ENCODE data around the gene PRUNE1. TPM values are rescaled to one million over a fixed set of nuclear protein-coding genes. Genes with fewer than 3 reads are reported as not detected.

The PRUNE1 gene
- total and polyA plus RNA-seq, 3 experiments from 2014 or later, result 14.6 to 49.4 (median 16.8) TPM

GRCh38 chr1:151058692-151059091 lies 50.4 kb downstream of the PRUNE1 start:
- Histone ChIP-seq H3K4me1 (ENCODE audit: insufficient read depth, low read length) (peaks cover 23% of the 10 kb centered on the region), H3K27me3 (ENCODE audit: insufficient read depth, low read length, poor library complexity, severe bottlenecking) (no peaks in the 10 kb centered on the region), H3K36me3 (ENCODE audit: insufficient read depth, low read length) (peaks cover 30% of the 10 kb centered on the region), H3K4me3 (ENCODE audit: low read length) (peak overlapping the region; percentile 92), H3K27ac (ENCODE audit: low read depth, low read length) (peak overlapping the region; percentile 98), H3K9me3 (ENCODE audit: low read length) (no peaks in the 10 kb centered on the region)
- Mint-ChIP-seq H3K27me3 (no peaks in the 10 kb centered on the region), H3K4me1 (peaks cover 51 to 65% (median 62%) of the 10 kb centered on the region in 3 donors), H3K4me3 (peak overlapping the region; percentile 95 to 100 (median 99)), H3K27ac (peak overlapping the region; percentile 94 to 99 (median 98)), H3K36me3 (peaks cover 25 to 59% (median 27%) of the 10 kb centered on the region in 3 donors), H3K9me3 (no peaks in the 10 kb centered on the region)
- ChIA-PET POLR2A (interaction anchor here (0.6 to 8.1 kb wide), 6 partner anchors 10 to 98 kb away, joined by 3 to 88 read pairs (median 5); partner anchors contain the start of genes C1orf56 and TNFAIP8L2), CTCF (interaction anchor here (0.7 to 9.5 kb wide), 14 partner anchors 7 to 98 kb away, joined by 3 to 94 read pairs (median 6); partner anchors contain the start of genes BNIPL, C1orf56, GABPB2 and MINDY1)
- peak in 1 of 5 donors; percentile 20 for DNase-seq

- CTCF ChIA-PET, result interaction anchor here (0.7 to 9.5 kb wide), 16 partner anchors 8 to 97 kb away, joined by 3 to 94 read pairs (median 5); partner anchors contain the start of genes BNIPL, C1orf56, GABPB2 and MINDY1
- Mint-ChIP-seq H3K4me3 (peak within 1 kb of the TSS; percentile 95 to 100 (median 99)), H3K4me1 (peaks cover 48 to 58% (median 58%) of the 10 kb centered on the region in 3 donors), H3K27me3 (no peaks in the 10 kb centered on the region), H3K27ac (peak within 1 kb of the TSS; percentile 94 to 99 (median 98)), H3K9me3 (no peaks in the 10 kb centered on the region), H3K36me3 (peaks cover 24 to 52% (median 25%) of the 10 kb centered on the region in 3 donors)
- peak; percentile 78 to 90 (median 84) for DNase-seq
- Histone ChIP-seq H3K27me3 (ENCODE audit: insufficient read depth, low read length, poor library complexity, severe bottlenecking) (no peaks in the 10 kb centered on the region), H3K36me3 (ENCODE audit: insufficient read depth, low read length) (peaks cover 26% of the 10 kb centered on the region), H3K4me3 (ENCODE audit: low read length) (peak within 1 kb of the TSS; percentile 92), H3K4me1 (ENCODE audit: insufficient read depth, low read length) (peaks cover 16% of the 10 kb centered on the region), H3K9me3 (ENCODE audit: low read length) (no peaks in the 10 kb centered on the region), H3K27ac (ENCODE audit: low read depth, low read length) (peak within 1 kb of the TSS; percentile 98)
- POLR2A ChIA-PET, result interaction anchor here (0.5 to 8.1 kb wide), 10 partner anchors 10 to 997 kb away, joined by 3 to 88 read pairs (median 4); partner anchors contain the start of genes C1orf56, TNFAIP8L2 and VPS72
Measured at GRCh38 chr1:151059109-151060006, 51.1 kb downstream of the PRUNE1 start, which contains the start of gene CDC42SE1. Gene CDC42SE1, minus strand, starts transcription at chr1:151059622. Its CDS starts 3,892 bp downstream, at chr1:151055730.

GRCh38 chr1:151060007-151060656 lies 51.9 kb downstream of the PRUNE1 start, which contains the start of gene MLLT11:
Gene MLLT11, plus strand, starts transcription at chr1:151060397. Its CDS starts 6,828 bp downstream, at chr1:151067225.
- Mint-ChIP-seq H3K27ac (peak within 1 kb of the TSS; percentile 94 to 99 (median 98)), H3K36me3 (peaks cover 18 to 44% (median 20%) of the 10 kb centered on the region in 3 donors), H3K4me3 (peak within 1 kb of the TSS; percentile 95 to 100 (median 99)), H3K9me3 (no peaks in the 10 kb centered on the region), H3K4me1 (peaks cover 40 to 51% (median 50%) of the 10 kb centered on the region in 3 donors), H3K27me3 (no peaks in the 10 kb centered on the region)
- CTCF ChIA-PET, result interaction anchor here (1.1 to 9.5 kb wide), 15 partner anchors 8 to 97 kb away, joined by 3 to 94 read pairs (median 6); partner anchors contain the start of genes BNIPL, C1orf56, GABPB2 and MINDY1
- Histone ChIP-seq H3K27me3 (ENCODE audit: insufficient read depth, low read length, poor library complexity, severe bottlenecking) (no peaks in the 10 kb centered on the region), H3K4me1 (ENCODE audit: insufficient read depth, low read length) (peaks cover 9% of the 10 kb centered on the region), H3K27ac (ENCODE audit: low read depth, low read length) (peak within 1 kb of the TSS; percentile 98), H3K36me3 (ENCODE audit: insufficient read depth, low read length) (peaks cover 18% of the 10 kb centered on the region), H3K4me3 (ENCODE audit: low read length) (peak within 1 kb of the TSS; percentile 92), H3K9me3 (ENCODE audit: low read length) (no peaks in the 10 kb centered on the region)
- POLR2A ChIA-PET, result interaction anchor here (0.5 to 8.1 kb wide), 10 partner anchors 10 to 471 kb away, joined by 3 to 88 read pairs (median 4); partner anchors contain the start of genes C1orf56, TNFAIP8L2 and VPS72
- DNase-seq, result peak in 2 of 5 donors; percentile 31 to 56

GRCh38 chr1:151060657-151061421 lies 52.6 kb downstream of the PRUNE1 start:
- Histone ChIP-seq H3K9me3 (ENCODE audit: low read length) (no peaks in the 10 kb centered on the region), H3K27me3 (ENCODE audit: insufficient read depth, low read length, poor library complexity, severe bottlenecking) (no peaks in the 10 kb centered on the region), H3K27ac (ENCODE audit: low read depth, low read length) (peak overlapping the region; percentile 98), H3K36me3 (ENCODE audit: insufficient read depth, low read length) (peaks cover 11% of the 10 kb centered on the region), H3K4me3 (ENCODE audit: low read length) (peak overlapping the region; percentile 92), H3K4me1 (ENCODE audit: insufficient read depth, low read length) (peaks cover 2% of the 10 kb centered on the region)
- Mint-ChIP-seq H3K27me3 (no peaks in the 10 kb centered on the region), H3K4me1 (peaks cover 33 to 43% (median 43%) of the 10 kb centered on the region in 3 donors), H3K36me3 (peaks cover 15 to 37% (median 16%) of the 10 kb centered on the region in 3 donors), H3K9me3 (no peaks in the 10 kb centered on the region), H3K27ac (peak overlapping the region; percentile 94 to 99 (median 98)), H3K4me3 (peak overlapping the region; percentile 95 to 100 (median 99))
- POLR2A ChIA-PET, result interaction anchor here (0.5 to 8.1 kb wide), 2 partner anchors 12 to 471 kb away, joined by 4 to 88 read pairs; partner anchors contain the start of gene C1orf56
- no peak for DNase-seq
- CTCF ChIA-PET, result interaction anchor here (0.6 to 9.5 kb wide), 11 partner anchors 7 to 65 kb away, joined by 3 to 94 read pairs (median 6); partner anchors contain the start of genes BNIPL, C1orf56 and GABPB2

- Histone ChIP-seq H3K27me3 (ENCODE audit: insufficient read depth, low read length, poor library complexity, severe bottlenecking) (no peaks in the 10 kb centered on the region), H3K36me3 (ENCODE audit: insufficient read depth, low read length) (peaks cover 9% of the 10 kb centered on the region), H3K27ac (ENCODE audit: low read depth, low read length) (peak overlapping the region; percentile 29), H3K9me3 (ENCODE audit: low read length) (no peaks in the 10 kb centered on the region), H3K4me3 (ENCODE audit: low read length) (no peak overlapping the region), H3K4me1 (ENCODE audit: insufficient read depth, low read length) (no peaks in the 10 kb centered on the region)
- Mint-ChIP-seq H3K4me1 (peaks cover 24 to 35% (median 34%) of the 10 kb centered on the region in 3 donors), H3K36me3 (peaks cover 9 to 29% (median 10%) of the 10 kb centered on the region in 3 donors), H3K27ac (peak overlapping the region in 2 of 8 donors; percentile 6 to 25), H3K4me3 (peak overlapping the region in 1 of 7 donors; percentile 44), H3K9me3 (no peaks in the 10 kb centered on the region), H3K27me3 (no peaks in the 10 kb centered on the region)
- ChIA-PET CTCF (interaction anchor here (1.4 to 9.5 kb wide), 5 partner anchors 9 to 66 kb away, joined by 3 to 94 read pairs (median 52); partner anchors contain the start of genes C1orf56 and GABPB2), POLR2A (interaction anchor here (0.7 to 8.1 kb wide), 2 partner anchors 13 to 87 kb away, joined by 3 to 88 read pairs; partner anchors contain the start of gene C1orf56)
- no peak for DNase-seq
Measured at GRCh38 chr1:151061704-151062103, 53.5 kb downstream of the PRUNE1 start.

- POLR2A ChIA-PET, result interaction anchor here (0.5 to 8.1 kb wide), 2 partner anchors 14 to 38 kb away, joined by 3 to 88 read pairs; partner anchors contain the start of gene C1orf56
- Mint-ChIP-seq H3K4me1 (peaks cover 18 to 25% (median 25%) of the 10 kb centered on the region in 3 donors), H3K9me3 (no peaks in the 10 kb centered on the region), H3K27me3 (no peaks in the 10 kb centered on the region), H3K27ac (peak overlapping the region in 2 of 8 donors; percentile 19 to 72), H3K4me3 (peak overlapping the region in 2 of 7 donors; percentile 36 to 47), H3K36me3 (peaks cover under 1 to 18% (median 3%) of the 10 kb centered on the region in 3 donors)
- CTCF ChIA-PET, result interaction anchor here (6.7 to 9.5 kb wide), 3 partner anchors 8 to 38 kb away, joined by 52 to 94 read pairs (median 74); partner anchors contain the start of genes C1orf56 and GABPB2
- H3K27me3 ChIP-seq (ENCODE audit: insufficient read depth, low read length, poor library complexity, severe bottlenecking), result no peaks in the 10 kb centered on the region
- no peak overlapping the region for H3K4me3 ChIP-seq (ENCODE audit: low read length)
- H3K36me3 ChIP-seq (ENCODE audit: insufficient read depth, low read length), result peaks cover 9% of the 10 kb centered on the region
- no peaks in the 10 kb centered on the region for H3K4me1 ChIP-seq (ENCODE audit: insufficient read depth, low read length)
- H3K9me3 ChIP-seq (ENCODE audit: low read length), result no peaks in the 10 kb centered on the region
- H3K27ac ChIP-seq (ENCODE audit: low read depth, low read length), result peak overlapping the region; percentile 54
- no peak for DNase-seq
Measured at GRCh38 chr1:151062741-151063371, 54.6 kb downstream of the PRUNE1 start.

Data from CD8-positive, alpha-beta memory T cell (primary cell).